ENCODE results near the gene CLTCL1.
A peak's percentile ranks its signal among the peaks of the same experiment; 100 is the strongest.
"Not testable (repeated sequence)": the region's sequence is repeated elsewhere in the genome, so short reads cannot be mapped to it uniquely, and the experiment has no call there.

The CLTCL1 gene

GRCh38 chr22:19290400-19291217, 910 bp downstream of the CLTCL1 start:
- DNase-seq (ENCODE audit: low read depth in 4 of 4, low spot score in 1 of 4) = peak in 1 of 4 experiments; percentile 1

DNA sequence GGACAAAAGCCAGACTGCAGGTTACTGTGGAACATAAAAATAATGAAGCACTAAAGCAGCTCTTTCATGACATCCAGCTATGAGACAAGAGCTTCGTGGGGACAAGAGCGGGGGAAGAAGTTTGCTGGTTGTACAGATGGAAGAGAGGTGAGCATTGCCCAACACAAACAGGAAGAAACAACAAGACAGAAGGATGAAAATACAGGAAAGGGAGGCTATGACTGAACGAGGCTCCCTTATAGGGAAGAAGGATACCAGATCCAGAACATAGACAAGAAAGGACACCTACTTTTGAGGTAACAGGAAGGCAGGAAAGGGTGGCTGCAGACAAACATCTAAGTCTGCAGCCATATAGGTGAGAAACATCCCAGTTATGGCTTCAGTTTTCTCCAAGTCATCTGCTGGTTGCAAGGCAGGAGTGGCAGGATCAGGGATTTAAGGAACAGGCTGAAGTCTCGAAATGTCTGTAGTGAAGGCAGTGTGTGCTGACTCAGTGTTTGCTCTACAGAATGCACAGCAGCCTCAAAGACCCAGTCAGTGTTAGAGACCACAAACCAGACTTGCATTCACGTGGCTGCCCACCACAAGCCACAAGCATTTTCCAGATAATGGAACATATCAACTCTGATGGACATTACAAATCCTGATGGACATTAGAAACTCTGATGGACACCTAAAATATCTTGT, 1.9 kb downstream of the CLTCL1 start:
- no peak for DNase-seq (ENCODE audit: low read depth in 4 of 4, low spot score in 1 of 4)

DNA sequence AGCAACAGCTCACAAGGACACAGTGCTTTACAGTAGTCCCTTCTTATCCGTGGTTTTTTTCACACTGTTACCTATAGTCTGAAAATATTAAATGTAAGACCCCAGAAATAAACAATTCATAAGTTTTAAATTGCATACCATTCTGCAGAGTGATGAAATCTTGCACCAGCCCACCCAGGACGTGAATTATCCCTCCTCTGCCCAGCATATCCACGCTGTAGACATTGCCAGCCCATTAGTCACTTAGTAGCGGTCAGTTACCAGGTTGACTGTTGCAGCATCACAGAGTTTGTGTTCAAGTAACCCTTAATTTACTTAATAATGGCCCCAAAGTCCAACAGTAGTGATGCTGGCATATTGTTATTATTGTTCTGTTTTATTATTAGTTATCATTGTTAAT, 3.6 kb downstream of the CLTCL1 start:
- no peak for DNase-seq (ENCODE audit: low read depth in 4 of 4, low spot score in 1 of 4)

GRCh38 chr22:19287076-19287707, 4.3 kb downstream of the CLTCL1 start:
- DNase-seq (ENCODE audit: low read depth in 4 of 4, low spot score in 1 of 4) = no peak

GRCh38 chr22:19285831-19286230, 5.7 kb downstream of the CLTCL1 start:
- no peak for DNase-seq (ENCODE audit: low read depth in 4 of 4, low spot score in 1 of 4)

DNA sequence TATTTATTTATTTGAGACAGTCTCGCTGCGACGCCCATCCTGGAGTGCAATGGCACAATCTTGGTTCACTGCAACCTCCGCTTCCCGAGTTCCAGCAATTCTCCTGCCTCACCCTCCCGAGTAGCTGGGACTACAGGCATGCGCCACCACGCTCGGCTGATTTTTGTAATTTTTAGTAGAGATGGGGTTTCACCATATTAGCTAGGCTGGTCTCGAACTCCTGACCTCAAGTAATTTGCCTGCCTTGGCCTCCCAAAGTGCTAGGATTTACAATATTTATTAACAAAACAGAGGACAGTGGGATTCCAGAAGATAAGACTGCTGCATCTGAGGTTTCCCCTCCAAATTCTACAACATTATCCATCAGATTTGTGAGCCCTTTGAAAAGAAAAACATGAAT, 12.4 kb downstream of the CLTCL1 start:
- DNase-seq (ENCODE audit: low read depth in 4 of 4, low spot score in 1 of 4) = not testable (repeated sequence)

- DNase-seq (ENCODE audit: low read depth in 4 of 4, low spot score in 1 of 4) = no peak
Measured at GRCh38 chr22:19277785-19278184, 13.7 kb downstream of the CLTCL1 start.

DNA sequence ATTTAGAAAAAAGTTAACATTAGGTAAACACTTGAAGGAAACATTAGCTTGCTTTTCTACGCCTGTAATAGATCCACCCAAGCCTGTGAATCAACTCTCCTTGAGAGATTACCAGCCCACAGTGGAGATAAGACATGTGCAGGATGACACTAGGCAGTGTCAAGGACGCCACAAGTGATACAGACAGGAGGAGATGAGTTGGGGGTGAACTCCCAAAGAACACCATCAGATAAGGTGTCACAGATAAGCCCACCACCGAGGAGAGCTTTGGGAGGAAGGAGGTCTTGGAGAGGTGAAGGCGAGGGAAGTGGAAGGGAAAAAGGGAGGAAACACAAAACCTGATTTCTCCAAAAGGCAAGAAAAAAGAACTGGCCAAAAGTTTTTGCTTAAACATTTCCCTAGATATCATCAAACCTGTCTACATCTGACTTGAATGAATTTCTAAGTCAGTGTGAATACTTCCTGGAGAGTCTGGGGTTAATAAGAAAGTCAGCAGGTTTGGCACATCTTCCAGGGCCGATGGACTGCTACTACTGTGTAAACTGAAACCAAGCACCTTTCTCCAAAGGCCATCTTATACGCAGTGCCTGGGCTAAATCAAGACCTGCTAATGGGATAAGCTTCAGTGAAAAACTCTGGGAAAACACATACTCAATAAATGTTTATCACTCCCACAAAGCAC, 15.5 kb downstream of the CLTCL1 start:
- no peak for DNase-seq (ENCODE audit: low read depth in 4 of 4, low spot score in 1 of 4)

DNA sequence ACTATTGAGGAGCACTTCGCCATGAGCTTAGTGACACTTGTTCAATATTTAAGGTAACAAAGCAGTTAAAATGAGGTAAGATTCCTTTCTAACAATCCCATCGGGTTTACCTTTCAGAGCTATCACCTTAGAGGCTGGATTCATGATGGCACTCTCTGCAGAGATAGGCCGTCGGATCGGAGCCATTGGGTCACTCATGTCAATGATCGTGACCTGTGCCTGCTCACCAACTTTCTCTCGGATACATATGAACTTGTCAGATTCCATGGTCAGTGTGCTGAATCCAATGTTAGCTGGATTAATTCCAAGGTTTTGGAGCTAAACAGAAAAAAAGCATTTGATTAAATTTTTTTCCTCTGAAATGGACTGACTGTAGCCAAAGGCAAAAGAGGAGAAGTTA, 16.0 kb downstream of the CLTCL1 start:
- no peak for DNase-seq (ENCODE audit: low read depth in 4 of 4, low spot score in 1 of 4)

DNA sequence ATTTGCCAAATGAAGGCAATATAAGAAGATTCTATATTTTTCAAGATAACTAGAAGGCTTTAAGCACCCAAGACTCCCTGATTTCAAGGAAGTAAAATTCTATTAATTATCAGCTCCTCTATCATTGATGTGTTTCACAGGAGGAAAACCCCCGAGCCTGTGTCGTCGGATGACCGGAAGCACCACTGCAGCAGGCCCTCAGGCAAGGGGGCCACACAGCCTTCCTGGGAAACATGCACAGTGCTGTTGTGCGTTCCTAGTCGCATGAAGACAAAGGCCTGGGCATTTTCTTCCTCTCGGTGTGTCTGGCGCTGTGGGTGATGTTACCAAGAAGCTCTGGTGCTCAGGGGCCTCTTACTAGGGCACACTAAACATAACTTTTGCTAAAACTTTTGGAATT, 16.4 kb downstream of the CLTCL1 start:
- DNase-seq (ENCODE audit: low read depth in 4 of 4, low spot score in 1 of 4) = no peak

DNA sequence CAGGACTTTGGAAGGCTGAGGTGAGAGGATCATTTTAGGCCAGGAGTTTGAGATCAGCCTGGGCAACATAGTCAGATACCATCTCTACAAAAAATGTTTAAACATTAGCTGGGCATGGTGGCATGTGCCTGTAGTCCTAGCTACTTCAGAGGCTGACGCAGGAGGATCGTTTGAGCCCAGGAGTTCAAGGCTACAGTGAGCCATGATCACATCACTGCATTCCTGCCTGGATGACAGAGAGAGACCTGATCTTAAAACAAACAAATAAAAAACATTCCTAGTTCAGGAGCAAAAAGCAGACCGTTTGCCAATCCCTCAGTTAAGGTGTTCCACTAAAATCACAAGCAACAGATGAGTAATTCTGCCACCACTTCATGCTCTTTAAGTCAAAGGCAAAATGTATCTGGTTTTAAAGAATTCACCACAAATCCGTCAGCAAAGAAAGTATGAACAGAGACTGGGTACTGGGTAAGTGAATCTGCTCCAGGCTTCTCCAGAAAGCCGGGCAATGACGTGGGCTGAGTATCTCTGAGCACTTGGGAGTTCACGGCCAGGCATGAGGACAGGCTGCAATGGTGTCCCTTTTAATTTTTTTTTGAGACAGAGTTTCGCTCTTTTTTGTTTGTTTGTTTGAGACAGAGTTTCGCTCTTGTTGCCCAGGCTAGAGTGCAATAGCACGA, 19.5 kb downstream of the CLTCL1 start:
- no peak for DNase-seq (ENCODE audit: low read depth in 4 of 4, low spot score in 1 of 4)

GRCh38 chr22:19271273-19271855, 20.2 kb downstream of the CLTCL1 start:
- DNase-seq (ENCODE audit: low read depth in 4 of 4, low spot score in 1 of 4) = no peak

GRCh38 chr22:19270873-19271272, 20.6 kb downstream of the CLTCL1 start:
- no peak for DNase-seq (ENCODE audit: low read depth in 4 of 4, low spot score in 1 of 4)

DNA sequence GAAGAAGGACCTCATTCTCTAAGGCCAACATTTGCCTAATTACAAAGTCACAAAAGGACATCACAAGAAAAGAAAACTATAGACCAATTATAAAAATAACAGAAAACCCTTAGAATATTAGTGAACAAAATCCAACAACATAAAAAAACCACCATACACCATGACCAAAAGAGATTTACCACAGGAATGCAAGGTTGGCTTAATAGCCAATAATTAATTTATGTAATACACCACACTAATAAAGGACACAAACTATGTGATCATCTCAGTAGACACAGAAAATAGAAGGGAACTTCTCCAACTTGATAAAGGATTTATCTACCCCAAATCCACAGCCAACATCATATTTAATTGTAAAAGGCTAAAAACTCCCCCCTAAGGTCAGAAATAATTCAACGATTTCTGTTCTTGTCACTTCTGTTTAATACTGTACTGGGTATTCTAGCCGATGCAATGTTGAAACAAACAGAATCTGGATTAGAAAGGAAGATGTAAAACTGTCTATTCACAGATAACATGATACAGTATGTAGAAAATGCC, 24.9 kb downstream of the CLTCL1 start:
- no peak for DNase-seq (ENCODE audit: low read depth in 4 of 4, low spot score in 1 of 4)

GRCh38 chr22:19265779-19266178, 25.7 kb downstream of the CLTCL1 start:
- no peak for DNase-seq (ENCODE audit: low read depth in 4 of 4, low spot score in 1 of 4)

- no peak for DNase-seq (ENCODE audit: low read depth in 4 of 4, low spot score in 1 of 4)
Measured at GRCh38 chr22:19260804-19261203, 30.7 kb downstream of the CLTCL1 start.

GRCh38 chr22:19260194-19260593, 31.3 kb downstream of the CLTCL1 start:
- DNase-seq (ENCODE audit: low read depth in 4 of 4, low spot score in 1 of 4) = no peak

GRCh38 chr22:19258968-19259288, 32.6 kb downstream of the CLTCL1 start:
- not testable (repeated sequence) for DNase-seq (ENCODE audit: low read depth in 4 of 4, low spot score in 1 of 4)

GRCh38 chr22:19258371-19258770, 33.1 kb downstream of the CLTCL1 start:
- DNase-seq (ENCODE audit: low read depth in 4 of 4, low spot score in 1 of 4) = no peak

GRCh38 chr22:19256362-19256761, 35.2 kb downstream of the CLTCL1 start:
- DNase-seq (ENCODE audit: low read depth in 4 of 4, low spot score in 1 of 4) = not testable (repeated sequence)
